Measurements from ENCODE around the gene VCAN.

The VCAN gene

GRCh38 chr5:83540105-83540504 is 68.6 kb downstream of the VCAN start:
- no peak for DNase-seq

DNA sequence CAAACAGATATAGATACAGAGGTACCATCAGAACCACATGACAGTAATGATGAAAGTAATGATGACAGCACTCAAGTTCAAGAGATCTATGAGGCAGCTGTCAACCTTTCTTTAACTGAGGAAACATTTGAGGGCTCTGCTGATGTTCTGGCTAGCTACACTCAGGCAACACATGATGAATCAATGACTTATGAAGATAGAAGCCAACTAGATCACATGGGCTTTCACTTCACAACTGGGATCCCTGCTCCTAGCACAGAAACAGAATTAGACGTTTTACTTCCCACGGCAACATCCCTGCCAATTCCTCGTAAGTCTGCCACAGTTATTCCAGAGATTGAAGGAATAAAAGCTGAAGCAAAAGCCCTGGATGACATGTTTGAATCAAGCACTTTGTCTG is 69.2 kb downstream of the VCAN start:
- DNase-seq: no peak

- no peak for DNase-seq
Measured at GRCh38 chr5:83542839-83543238, 71.3 kb downstream of the VCAN start.

DNA sequence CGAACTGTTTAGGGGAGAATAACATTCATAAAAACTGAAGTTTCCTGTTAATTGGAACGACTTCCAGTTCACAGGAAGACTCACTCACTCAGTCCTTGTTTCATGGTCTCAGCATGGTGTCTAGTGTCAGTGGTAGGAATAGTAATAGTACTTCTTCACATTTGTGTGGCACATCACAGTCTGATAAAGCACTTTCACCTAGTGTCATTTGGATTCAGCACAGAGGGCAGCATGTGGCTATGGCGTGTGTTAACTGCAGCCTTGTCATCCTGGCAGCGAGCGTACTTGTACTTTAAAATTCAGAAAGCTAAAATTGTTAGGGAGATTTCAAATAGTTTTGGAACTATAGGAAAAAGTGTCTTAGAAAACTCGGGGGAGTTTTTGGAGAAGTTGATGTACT is 72.4 kb downstream of the VCAN start:
- DNase-seq: no peak

- no peak for DNase-seq
Measured at GRCh38 chr5:83547161-83547560, 75.6 kb downstream of the VCAN start.

- no peak for DNase-seq
Measured at GRCh38 chr5:83547889-83548288, 76.3 kb downstream of the VCAN start.

DNA sequence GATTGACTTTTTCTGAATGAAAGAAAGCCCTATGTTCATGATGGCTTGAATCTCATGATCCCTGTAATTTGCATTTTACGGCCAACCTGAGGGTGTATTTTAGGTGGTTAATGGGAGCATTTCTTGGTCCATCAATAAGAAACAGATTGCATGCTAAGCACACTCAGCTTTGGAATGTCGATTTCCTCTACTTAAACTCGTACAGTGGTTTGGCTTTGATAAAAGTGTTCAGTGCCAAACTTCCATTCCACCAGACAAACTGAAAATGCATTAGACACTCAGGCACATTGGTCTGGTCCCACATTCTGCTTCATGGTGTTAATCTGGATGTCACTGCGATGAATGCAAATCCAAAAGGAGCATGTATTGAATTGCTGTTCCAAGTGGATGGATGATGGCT is 77.0 kb downstream of the VCAN start:
- no peak for DNase-seq

- DNase-seq: no peak
Measured at GRCh38 chr5:83549076-83549475, 77.5 kb downstream of the VCAN start.

- no peak for DNase-seq
Measured at GRCh38 chr5:83549674-83550073, 78.1 kb downstream of the VCAN start.

DNA sequence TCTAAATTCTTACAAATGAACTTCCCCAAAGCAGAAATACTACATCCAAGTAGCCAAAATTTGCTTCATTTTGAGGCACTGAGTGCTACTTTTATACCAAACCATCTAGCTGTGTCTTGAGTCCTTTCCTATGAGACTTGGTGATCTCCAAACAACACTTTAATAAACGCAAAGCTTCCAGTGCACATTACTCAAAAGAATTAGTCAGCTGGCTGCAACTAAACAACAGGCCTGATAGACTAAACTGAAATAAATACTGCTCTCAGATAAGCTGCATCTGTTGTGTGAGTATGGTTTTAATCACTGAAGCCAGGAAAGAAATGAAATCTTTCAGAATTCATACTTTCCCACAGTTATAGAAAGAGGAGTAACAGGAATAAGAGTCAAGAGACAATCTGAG is 80.3 kb downstream of the VCAN start:
- no peak for DNase-seq

- no peak for DNase-seq
Measured at GRCh38 chr5:83552275-83552674, 80.7 kb downstream of the VCAN start.

DNA sequence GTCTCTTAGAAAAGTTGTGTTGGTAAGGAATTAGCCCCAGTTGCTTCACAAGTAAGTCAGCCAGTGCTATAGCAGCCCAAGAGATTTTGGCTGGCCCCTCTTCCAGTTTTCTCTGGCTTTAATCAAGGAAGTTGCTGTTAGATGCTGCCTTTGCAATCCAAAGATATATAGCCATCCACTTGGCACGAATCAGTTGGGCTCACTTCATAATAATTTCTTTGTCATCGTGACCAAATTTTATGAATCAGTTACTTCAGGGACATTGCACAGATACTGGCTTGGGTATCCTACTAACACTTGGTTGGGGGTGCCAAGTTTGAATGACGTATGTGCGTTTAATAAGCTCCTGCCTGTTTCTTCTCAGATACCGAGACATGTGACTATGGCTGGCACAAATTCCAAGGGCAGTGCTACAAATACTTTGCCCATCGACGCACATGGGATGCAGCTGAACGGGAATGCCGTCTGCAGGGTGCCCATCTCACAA is 81.5 kb downstream of the VCAN start:
- DNase-seq: no peak

DNA sequence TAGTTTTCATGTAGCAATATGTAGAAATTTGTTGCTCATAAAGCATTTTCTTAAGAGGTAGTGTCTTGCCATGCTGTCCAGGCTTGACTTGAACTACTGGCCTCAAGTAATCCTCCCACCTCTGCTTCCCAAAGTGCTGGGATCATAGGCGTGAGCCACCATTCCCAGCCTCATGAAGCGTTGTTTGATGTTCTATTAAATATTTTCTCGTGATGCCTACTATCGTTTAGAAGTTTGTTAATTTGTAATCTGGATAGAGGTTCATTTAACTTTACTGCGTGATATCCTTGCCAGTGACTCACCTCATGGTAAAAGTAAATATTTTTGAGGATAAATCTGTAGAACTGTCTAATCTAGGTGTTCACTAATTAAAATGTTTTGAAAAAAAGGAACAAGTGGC is 82.6 kb downstream of the VCAN start:
- DNase-seq: no peak

DNA sequence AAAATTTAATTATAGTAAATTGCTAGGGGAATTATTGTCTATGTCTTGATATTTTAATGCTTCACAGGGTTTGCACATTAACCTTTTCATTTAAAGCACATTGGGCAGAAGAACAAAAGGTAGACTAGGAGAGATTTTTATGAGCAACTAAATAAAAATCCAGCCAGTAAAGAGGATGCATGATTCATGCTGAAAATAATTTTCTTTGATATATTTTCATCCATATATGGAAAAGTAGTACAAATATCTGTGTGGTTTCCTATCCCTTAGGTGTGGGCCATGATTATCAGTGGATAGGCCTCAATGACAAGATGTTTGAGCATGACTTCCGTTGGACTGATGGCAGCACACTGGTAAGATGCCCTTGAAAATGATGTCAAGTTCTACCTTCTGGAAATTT is 83.1 kb downstream of the VCAN start:
- DNase-seq: no peak

- DNase-seq: no peak
Measured at GRCh38 chr5:83555263-83555662, 83.7 kb downstream of the VCAN start.

GRCh38 chr5:83556190-83556589 is 84.6 kb downstream of the VCAN start:
- no peak for DNase-seq

DNA sequence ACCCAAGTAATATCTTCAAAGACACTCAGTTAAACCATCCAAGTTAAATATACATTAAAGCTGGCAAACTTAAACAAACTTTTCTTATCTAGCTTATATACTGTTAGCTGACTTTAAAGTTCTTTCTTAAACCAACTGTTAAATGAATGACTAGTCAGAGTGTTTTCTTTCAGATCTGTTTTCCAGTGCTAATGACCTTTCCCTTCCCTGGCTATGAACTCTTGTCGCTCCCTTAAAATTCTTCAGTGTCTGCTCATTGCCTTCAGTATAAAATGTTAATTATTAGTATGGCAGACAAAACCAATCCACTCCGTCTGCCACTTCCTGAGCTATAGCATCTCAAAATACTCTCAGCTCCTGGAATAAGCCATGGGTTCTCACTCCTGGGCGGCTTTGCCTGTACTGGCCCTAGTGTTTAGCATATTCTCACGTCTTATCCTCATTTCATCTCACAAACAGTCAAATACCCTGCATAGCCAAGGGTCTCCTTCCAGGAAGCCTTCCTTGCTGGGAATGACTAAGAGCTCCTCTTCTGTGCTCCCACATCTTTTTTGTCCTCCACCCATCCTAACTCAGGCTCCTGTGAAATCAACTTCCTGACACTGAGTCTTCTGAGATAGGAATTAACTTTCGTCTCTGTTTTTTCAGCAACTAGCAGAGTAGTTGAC is 87.7 kb downstream of the VCAN start:
- no peak for DNase-seq

GRCh38 chr5:83562071-83562606 is 90.6 kb downstream of the VCAN start:
- DNase-seq: no peak

DNA sequence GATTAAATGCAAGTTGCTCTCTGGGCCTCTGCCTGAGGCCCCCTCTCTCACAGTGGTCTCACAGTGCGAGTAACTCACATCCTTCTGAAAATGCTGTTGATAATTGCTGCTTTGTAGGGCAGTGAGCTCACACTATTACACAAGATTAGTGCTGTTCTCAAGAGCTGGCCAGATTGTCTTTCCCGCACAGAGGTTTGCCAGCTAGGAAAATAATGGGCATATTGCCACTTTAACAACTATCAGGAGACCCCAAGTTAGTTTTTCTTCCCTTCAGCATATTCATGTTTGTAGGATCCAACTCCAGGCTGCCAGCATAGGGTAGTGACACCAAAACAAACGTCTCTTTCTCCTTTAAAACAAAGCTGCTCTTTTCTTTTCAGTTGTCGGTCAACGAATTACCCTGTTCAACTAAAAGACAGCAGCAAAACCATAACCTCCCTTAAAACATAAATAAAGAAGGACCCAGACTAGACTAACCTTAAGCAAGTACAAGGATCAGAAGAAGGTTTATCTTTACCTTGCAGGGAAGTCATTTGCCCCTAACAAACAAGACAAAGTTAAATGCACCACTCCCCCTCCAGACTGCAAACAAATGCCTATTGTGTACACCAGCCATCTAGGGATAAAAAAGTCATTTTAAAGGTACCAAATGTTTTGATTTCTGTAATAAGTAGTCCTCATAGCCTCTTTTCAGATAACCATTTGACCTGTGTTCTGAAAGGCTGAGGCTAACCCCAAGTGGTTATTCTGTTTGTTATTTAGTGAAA is 91.4 kb downstream of the VCAN start:
- no peak for DNase-seq

- no peak for DNase-seq
Measured at GRCh38 chr5:83563631-83564030, 92.1 kb downstream of the VCAN start.

DNA sequence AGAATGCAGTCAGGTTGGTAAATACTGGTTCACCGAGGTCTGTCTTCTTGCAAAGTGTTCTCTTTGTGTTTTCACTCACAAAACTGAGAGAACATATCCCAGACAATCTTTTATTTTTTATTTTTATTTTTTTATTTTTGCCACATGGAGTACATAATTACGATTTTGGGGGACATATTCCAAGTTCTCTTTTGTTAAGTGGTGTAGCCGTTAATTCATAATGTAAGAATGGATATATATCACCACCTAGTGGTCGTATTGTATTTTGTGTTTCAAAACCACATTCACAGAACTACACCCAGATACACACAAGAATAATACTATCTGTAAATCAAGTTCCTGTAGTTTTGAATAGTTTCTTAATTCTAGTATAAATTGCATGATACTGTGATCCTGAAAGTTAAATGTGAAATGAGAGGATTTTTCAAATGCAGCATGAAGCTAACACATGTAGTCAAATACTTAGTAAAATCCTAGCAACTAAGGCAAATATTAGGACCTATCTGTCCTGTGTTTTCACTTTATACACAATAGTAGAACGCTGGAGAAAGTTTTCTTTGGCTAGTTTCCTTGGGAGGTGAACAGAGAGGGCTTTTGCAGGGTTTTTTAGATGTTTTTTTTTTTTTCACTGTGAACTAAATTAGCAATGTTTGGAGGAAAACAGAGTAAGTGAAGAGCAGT is 92.7 kb downstream of the VCAN start:
- no peak for DNase-seq

GRCh38 chr5:83567741-83568140 is 96.2 kb downstream of the VCAN start:
- no peak for DNase-seq

GRCh38 chr5:83568186-83568585 is 96.6 kb downstream of the VCAN start:
- DNase-seq: no peak

DNA sequence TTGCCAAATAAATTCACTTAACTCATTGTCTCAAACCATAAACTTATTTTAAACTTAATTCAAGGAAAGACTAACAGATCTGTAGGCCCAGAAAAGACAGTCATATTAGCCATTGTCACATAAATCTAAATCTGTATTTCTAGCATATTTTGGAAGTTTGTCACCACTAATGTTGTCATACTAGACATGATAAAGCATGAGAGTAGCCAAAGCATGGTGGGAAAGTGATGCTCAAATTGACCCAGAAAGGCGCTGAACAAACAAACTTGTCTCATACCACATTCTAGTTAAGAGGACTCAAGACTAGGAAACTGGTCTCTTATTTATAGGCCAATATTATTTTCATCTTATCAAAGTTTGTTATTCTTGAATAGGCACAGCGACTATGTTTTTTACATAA is 99.4 kb downstream of the VCAN start:
- no peak for DNase-seq
